Natural killer cell (primary cell): ENCODE results near the gene SETD3. TPM values are rescaled to one million over a fixed set of nuclear protein-coding genes. Genes with fewer than 3 reads are reported as not detected.

Experiments used
- ATAC-seq, 3 donors: fragments of 150-1000 bp in 2 of 3; fragments of 200-7000 bp in 1 of 3; cut with Tn5 transposase; 1 replicate in 1 of 3; 2 replicates in 2 of 3; pipeline ENCODE4 v1.10.0; 2021; ENCODE audit warnings: mild to moderate bottlenecking in 2 of 3, moderate library complexity in 2 of 3
- DNase-seq, 2 donors: peaks; one replicate each; pipeline versions ENCODE4 v3.0.0 to v3.0.0-alpha.2; 2013 to 2021; ENCODE audit warnings: mixed read lengths in 1 of 2
- H3K27ac ChIP-seq: one replicate; pipeline ENCODE4 v1.5.1; 2013; ENCODE audit warnings: mild to moderate bottlenecking, low read length
- H3K27me3 ChIP-seq: one replicate; pipeline ENCODE4 v1.6.1; 2013; ENCODE audit warnings: low read length; ENCODE audit not compliant: control insufficient read depth, insufficient read depth
- H3K36me3 ChIP-seq: one replicate; pipeline ENCODE4 v1.6.1; 2013; ENCODE audit warnings: low read length; ENCODE audit not compliant: control insufficient read depth, insufficient read depth
- H3K4me1 ChIP-seq: one replicate; pipeline ENCODE4 v1.6.1; 2013; ENCODE audit warnings: low read length; ENCODE audit not compliant: control insufficient read depth, insufficient read depth
- H3K4me3 ChIP-seq: one replicate; pipeline ENCODE4 v1.5.1; 2013; ENCODE audit warnings: low read length
- H3K9me3 ChIP-seq: one replicate; pipeline ENCODE4 v1.6.1; 2013; ENCODE audit warnings: low read length; ENCODE audit not compliant: control insufficient read depth, insufficient read depth
- H3K27ac Mint-ChIP-seq, 2 donors: one replicate each; pipeline ENCODE4 v1.8.0; 2022; ENCODE audit warnings: mild to moderate bottlenecking in 2 of 2, mixed read lengths in 2 of 2, moderate library complexity in 1 of 2
- H3K27me3 Mint-ChIP-seq, 2 donors: one replicate each; pipeline ENCODE4 v1.8.0; 2022; ENCODE audit warnings: low read depth in 2 of 2, mixed read lengths in 2 of 2
- H3K36me3 Mint-ChIP-seq: one replicate; pipeline ENCODE4 v1.8.0; 2022; ENCODE audit warnings: mixed read lengths
- H3K4me1 Mint-ChIP-seq, 2 donors: one replicate each; pipeline ENCODE4 v1.8.0; 2022; ENCODE audit warnings: mixed read lengths in 2 of 2
- H3K4me3 Mint-ChIP-seq: one replicate; pipeline ENCODE4 v1.8.0; 2022; ENCODE audit warnings: mild to moderate bottlenecking, moderate library complexity, mixed read lengths
- H3K9me3 Mint-ChIP-seq, 2 donors: one replicate each; pipeline ENCODE4 v1.8.0; 2022; ENCODE audit warnings: mixed read lengths in 2 of 2
- CTCF ChIP-seq: fragments of 200-600 bp; IDR thresholded peaks from one replicate; pipeline ENCODE4 v1.8.0; 2022; ENCODE audit warnings: antibody characterized with exemption
- WGBS: methylation state at CpG from one replicate; pipeline ENCODE4 v1.1.7; 2013; ENCODE audit warnings: missing lambda C conversion rate; ENCODE audit not compliant: insufficient coverage; 5-methylcytosine and 5-hydroxymethylcytosine counted together
- intact Hi-C: fragments of 100-400 bp; cut with micrococcal nuclease; formaldehyde crosslinking; loops from one replicate; pipeline ENCODE4 v1.14.2; 2022
- total RNA-seq, 4 donors: library from RNA; stranded (reverse); fragments of 120-200 nt in 1 of 4; gene quantifications; one replicate each; pipeline versions ENCODE4 v1.2.3 to v1.2.4, GENCODE V29; 2013 to 2022

Gene SETD3
- total RNA-seq, 3 donors from 2014 or later (not counting 1 experiment from before 2014, with no cell fraction given) = 111 to 160 (median 137) TPM

GRCh38 chr14:99377951-99378350 lies 102.7 kb downstream of the SETD3 start:
- Histone ChIP-seq H3K36me3 (no peaks in the 10 kb centered on the region), H3K27me3 (no peaks in the 10 kb centered on the region), H3K27ac (no peak overlapping the region), H3K4me1 (peaks cover 26% of the 10 kb centered on the region), H3K9me3 (no peaks in the 10 kb centered on the region), H3K4me3 (no peak overlapping the region)
- no peaks in the 10 kb centered on the region for H3K27me3 Mint-ChIP-seq
- peaks cover 13 to 36% of the 10 kb centered on the region in 2 donors for H3K4me1 Mint-ChIP-seq
- no peak overlapping the region for H3K4me3 Mint-ChIP-seq
- no peak for ATAC-seq
- H3K27ac Mint-ChIP-seq = peak overlapping the region in 1 of 2 donors; percentile 25
- no peak for DNase-seq
- H3K9me3 Mint-ChIP-seq = no peaks in the 10 kb centered on the region
- H3K36me3 Mint-ChIP-seq = no peaks in the 10 kb centered on the region
- intact Hi-C loops = no loop called here
- WGBS = 87% methylated on average over 9 of the region's 9 CpGs
- TF ChIP-seq CTCF = no peak

DNA sequence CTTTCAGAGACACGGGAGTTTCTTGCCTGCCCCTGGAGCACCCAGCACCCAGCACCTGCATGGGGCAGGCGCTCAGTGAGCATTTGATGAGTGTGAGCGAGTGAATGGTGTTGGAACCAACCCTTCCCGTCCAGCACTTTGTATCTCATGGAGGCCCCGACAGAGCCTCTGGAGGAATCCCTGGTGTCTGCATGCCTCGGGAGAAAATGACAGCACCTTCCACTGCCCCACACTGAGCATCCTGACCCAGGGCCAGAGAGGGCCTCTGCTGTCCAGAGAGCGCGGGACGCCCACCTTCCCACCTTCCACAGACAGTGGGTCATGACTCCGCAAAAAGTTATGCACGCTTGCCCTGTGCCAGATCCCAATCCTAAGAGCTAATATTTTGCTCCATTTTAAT lies 105.7 kb downstream of the SETD3 start:
- Mint-ChIP-seq H3K4me3 (no peak overlapping the region), H3K36me3 (no peaks in the 10 kb centered on the region), H3K27ac (no peak overlapping the region), H3K9me3 (no peaks in the 10 kb centered on the region), H3K27me3 (peaks cover 0 to 10% of the 10 kb centered on the region in 2 donors), H3K4me1 (peaks cover 3 to 10% of the 10 kb centered on the region in 2 donors)
- no peak for ATAC-seq
- H3K27me3 ChIP-seq = peaks cover 2% of the 10 kb centered on the region
- intact Hi-C loops = no loop called here
- no peak for DNase-seq
- H3K27ac ChIP-seq = no peak overlapping the region
- H3K4me1 ChIP-seq = peaks cover 5% of the 10 kb centered on the region
- no peaks in the 10 kb centered on the region for H3K36me3 ChIP-seq
- H3K4me3 ChIP-seq = no peak overlapping the region
- 82% methylated on average over 11 of the region's 11 CpGs for WGBS
- no peaks in the 10 kb centered on the region for H3K9me3 ChIP-seq
- TF ChIP-seq CTCF = no peak

GRCh38 chr14:99363616-99364290 lies 116.9 kb downstream of the SETD3 start:
- DNase-seq = no peak
- Mint-ChIP-seq H3K27me3 (no peaks in the 10 kb centered on the region), H3K4me1 (peaks cover 4 to 5% of the 10 kb centered on the region in 2 donors), H3K27ac (no peak overlapping the region), H3K4me3 (no peak overlapping the region), H3K36me3 (no peaks in the 10 kb centered on the region), H3K9me3 (no peaks in the 10 kb centered on the region)
- WGBS = 83% methylated on average over 16 of the region's 16 CpGs
- no peak for ATAC-seq
- Histone ChIP-seq H3K36me3 (no peaks in the 10 kb centered on the region), H3K27me3 (no peaks in the 10 kb centered on the region), H3K4me3 (no peak overlapping the region), H3K9me3 (no peaks in the 10 kb centered on the region), H3K27ac (no peak overlapping the region), H3K4me1 (no peaks in the 10 kb centered on the region)
- intact Hi-C loops = no loop called here
- TF ChIP-seq CTCF = no peak

DNA sequence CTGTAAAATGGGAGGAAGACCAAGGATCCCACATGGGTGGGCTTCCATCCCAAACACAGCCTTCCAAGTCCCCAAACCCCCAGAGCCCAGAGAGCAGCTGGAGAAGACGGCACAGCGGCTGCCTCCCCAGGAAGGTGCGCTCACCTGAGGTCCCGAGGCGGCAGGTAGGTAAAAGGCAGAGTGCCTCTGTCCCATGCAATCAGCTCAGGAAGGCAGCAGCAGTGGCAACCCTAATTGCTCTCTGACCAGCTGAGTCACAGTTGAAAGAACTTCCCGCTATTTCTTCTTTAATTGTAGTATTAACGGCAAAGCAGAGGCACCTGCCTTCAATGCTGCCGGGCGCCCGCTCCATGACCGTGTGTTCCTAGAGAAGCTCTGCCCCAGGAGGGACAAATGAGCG lies 117.6 kb downstream of the SETD3 start:
- H3K27me3 Mint-ChIP-seq = no peaks in the 10 kb centered on the region
- no peak for DNase-seq
- intact Hi-C loops = no loop called here
- H3K4me3 Mint-ChIP-seq = no peak overlapping the region
- Histone ChIP-seq H3K4me3 (no peak overlapping the region), H3K27ac (no peak overlapping the region), H3K4me1 (no peaks in the 10 kb centered on the region), H3K27me3 (no peaks in the 10 kb centered on the region), H3K36me3 (no peaks in the 10 kb centered on the region), H3K9me3 (no peaks in the 10 kb centered on the region)
- no peak for TF ChIP-seq CTCF
- H3K27ac Mint-ChIP-seq = no peak overlapping the region
- 95% methylated on average over 12 of the region's 12 CpGs for WGBS
- no peak for ATAC-seq
- H3K36me3 Mint-ChIP-seq = no peaks in the 10 kb centered on the region
- no peaks in the 10 kb centered on the region for H3K9me3 Mint-ChIP-seq
- peaks cover 4 to 5% of the 10 kb centered on the region in 2 donors for H3K4me1 Mint-ChIP-seq
